B cell (primary cell): Measurements from ENCODE around the gene TNFRSF1B.

Source experiments
- EZH2 ChIP-seq: IDR thresholded peaks from 2 replicates; pipeline ENCODE4 v1.6.1; 2012; ENCODE audit warnings: borderline replicate concordance, low read depth, mild to moderate bottlenecking, moderate library complexity, low read length; ENCODE audit not compliant: insufficient read depth, poor library complexity, severe bottlenecking
- TF ChIP-seq, protein P1 (sequence below): fragments of 200-600 bp; IDR thresholded peaks from one replicate; pipeline ENCODE4 v1.8.0; 2022; ENCODE audit warnings: antibody characterized with exemption, mild to moderate bottlenecking

DNA sequence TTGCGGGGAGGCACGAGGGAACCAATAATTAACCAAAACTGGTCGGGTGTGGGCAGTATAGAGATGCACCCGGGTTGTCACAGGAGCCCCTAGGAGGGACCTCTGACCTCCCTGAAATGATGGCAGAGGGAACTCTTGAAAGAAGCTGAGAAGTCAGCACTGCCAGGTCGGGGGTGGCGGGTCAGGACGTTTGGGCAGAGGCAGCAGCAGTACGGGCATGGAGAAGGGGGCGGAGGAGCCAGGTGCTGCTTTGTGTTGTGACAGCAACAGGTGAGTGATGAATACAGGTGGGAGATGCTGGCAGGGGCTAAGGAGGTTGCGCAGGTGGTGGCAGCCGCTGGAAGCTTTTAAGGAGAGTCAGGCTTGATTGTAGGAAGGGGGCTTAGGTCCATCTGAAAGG lies 11.7 kb downstream of the TNFRSF1B start:
- TF ChIP-seq, protein P1, sequence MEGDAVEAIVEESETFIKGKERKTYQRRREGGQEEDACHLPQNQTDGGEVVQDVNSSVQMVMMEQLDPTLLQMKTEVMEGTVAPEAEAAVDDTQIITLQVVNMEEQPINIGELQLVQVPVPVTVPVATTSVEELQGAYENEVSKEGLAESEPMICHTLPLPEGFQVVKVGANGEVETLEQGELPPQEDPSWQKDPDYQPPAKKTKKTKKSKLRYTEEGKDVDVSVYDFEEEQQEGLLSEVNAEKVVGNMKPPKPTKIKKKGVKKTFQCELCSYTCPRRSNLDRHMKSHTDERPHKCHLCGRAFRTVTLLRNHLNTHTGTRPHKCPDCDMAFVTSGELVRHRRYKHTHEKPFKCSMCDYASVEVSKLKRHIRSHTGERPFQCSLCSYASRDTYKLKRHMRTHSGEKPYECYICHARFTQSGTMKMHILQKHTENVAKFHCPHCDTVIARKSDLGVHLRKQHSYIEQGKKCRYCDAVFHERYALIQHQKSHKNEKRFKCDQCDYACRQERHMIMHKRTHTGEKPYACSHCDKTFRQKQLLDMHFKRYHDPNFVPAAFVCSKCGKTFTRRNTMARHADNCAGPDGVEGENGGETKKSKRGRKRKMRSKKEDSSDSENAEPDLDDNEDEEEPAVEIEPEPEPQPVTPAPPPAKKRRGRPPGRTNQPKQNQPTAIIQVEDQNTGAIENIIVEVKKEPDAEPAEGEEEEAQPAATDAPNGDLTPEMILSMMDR = no peak
- no peak for TF ChIP-seq EZH2
